Measurements from ENCODE around the gene FOLR1.
A peak's percentile ranks its signal among the peaks of the same experiment; 100 is the strongest.

GRCh38 chr11:72224564-72225410, 32.8 kb downstream of the FOLR1 start, which contains the start of gene INPPL1:
- TF ChIP-seq CTCF (IDR thresholded peaks at IDR 0.05 in 2 of 3, conservative IDR thresholded peaks at IDR 0.05 in 1 of 3; ENCODE audit: control insufficient read depth in 2 of 3, extremely low read depth in 1 of 3, insufficient read depth in 1 of 3, low read depth in 3 of 3, low read length in 3 of 3) (no peak), RB1 (IDR thresholded peaks at IDR 0.05; ENCODE audit: borderline replicate concordance) (no peak), POLR2AphosphoS5 (IDR thresholded peaks at IDR 0.05; ENCODE audit: low read length) (no peak), EZH2 (IDR thresholded peaks at IDR 0.05; ENCODE audit: borderline replicate concordance, control insufficient read depth, low read depth, low read length) (no peak), POLR2A (IDR thresholded peaks at IDR 0.05; ENCODE audit: low read depth, low read length) (0 out of 2 replicates have a peak, but pooled peaks have one; percentile 14), BHLHE40 (IDR thresholded peaks at IDR 0.05; ENCODE audit: borderline replicate concordance in 1 of 2, low read depth in 2 of 2, low read length in 1 of 2) (0 out of 4 replicates have a peak, but pooled peaks of 1 of the 2 experiments have one; percentile 23), FOXK2 (IDR thresholded peaks at IDR 0.05) (no peak), BCL11A (IDR thresholded peaks at IDR 0.05; ENCODE audit: low read depth, low read length) (no peak), HDAC6 (IDR thresholded peaks at IDR 0.05; ENCODE audit: unreplicated experiment) (no peak)
